ENCODE data around the gene RNASEH1. TPM values are rescaled to one million over a fixed set of nuclear protein-coding genes. Genes with fewer than 3 reads are reported as not detected.

Gene RNASEH1
- total RNA-seq, 1 experiment from 2014 or later = 20.4 TPM

DNA sequence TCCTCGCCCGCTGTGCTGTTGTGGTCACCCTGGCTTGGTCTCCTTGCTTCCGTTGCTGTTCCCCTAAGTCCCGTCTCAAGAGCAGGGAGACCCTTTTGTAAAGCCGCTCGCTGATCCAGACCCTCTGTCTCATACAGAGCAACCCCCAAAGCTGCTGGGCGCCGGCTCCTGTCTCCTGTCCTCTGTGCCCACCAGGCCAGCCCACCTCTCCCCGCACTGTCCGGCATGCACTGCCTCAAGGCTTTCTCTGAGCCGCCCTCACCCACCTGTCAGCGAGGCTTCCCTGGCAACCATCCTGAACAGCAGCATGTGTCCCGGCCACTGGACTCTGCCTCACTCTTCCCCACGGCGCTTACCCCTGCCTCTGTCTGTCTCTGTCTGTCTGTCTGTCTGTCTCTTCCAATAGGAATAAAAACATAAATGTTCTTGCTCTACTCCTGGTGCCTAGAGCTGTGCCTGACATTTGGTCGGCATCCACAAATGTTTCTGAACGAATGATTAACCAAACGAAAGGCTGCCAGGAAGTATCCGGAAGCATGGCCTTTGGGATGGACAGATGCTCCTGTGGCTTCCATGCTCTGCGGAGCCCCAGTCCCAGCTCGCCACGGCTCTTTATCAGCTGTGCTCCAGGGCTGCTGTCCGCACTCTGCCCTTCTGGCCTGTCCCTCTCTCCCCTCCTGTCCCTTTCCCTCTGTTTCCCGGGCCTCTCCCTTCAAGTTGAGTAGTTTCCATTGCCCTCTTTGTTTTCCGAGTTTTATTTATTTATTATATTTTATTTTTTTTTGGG lies 44.6 kb upstream of the RNASEH1 start:
- H3K36me3 ChIP-seq (ENCODE audit: insufficient read depth, low read length) = no peaks in the 10 kb centered on the region
- no peaks in the 10 kb centered on the region for H3K9me3 ChIP-seq (ENCODE audit: low read length)
- H3K27me3 ChIP-seq (ENCODE audit: low read length) = no peaks in the 10 kb centered on the region
- H3K4me3 ChIP-seq (ENCODE audit: low read length) = no peak overlapping the region
- no peak overlapping the region for H3K4me2 ChIP-seq (ENCODE audit: low read depth, low read length, poor library complexity, severe bottlenecking)
- no peaks in the 10 kb centered on the region for H4K20me1 ChIP-seq (ENCODE audit: insufficient read depth, low read depth, low read length)
- H2AFZ ChIP-seq (ENCODE audit: low read length) = no peak overlapping the region; the same call in 1 of the 2 replicates
- H3K79me2 ChIP-seq (ENCODE audit: low read length) = no peaks in the 10 kb centered on the region
- DNase-seq = no peak
- peaks cover 10% of the 10 kb centered on the region for H3K4me1 ChIP-seq (ENCODE audit: low read length)
- no peak overlapping the region for H3K27ac ChIP-seq (ENCODE audit: low read length)
- no peaks in the 10 kb centered on the region for H3K9me2 ChIP-seq (replicated peaks; ENCODE audit: insufficient read depth, low read length)
- no peak overlapping the region for H3K9ac ChIP-seq (ENCODE audit: low read length)

DNA sequence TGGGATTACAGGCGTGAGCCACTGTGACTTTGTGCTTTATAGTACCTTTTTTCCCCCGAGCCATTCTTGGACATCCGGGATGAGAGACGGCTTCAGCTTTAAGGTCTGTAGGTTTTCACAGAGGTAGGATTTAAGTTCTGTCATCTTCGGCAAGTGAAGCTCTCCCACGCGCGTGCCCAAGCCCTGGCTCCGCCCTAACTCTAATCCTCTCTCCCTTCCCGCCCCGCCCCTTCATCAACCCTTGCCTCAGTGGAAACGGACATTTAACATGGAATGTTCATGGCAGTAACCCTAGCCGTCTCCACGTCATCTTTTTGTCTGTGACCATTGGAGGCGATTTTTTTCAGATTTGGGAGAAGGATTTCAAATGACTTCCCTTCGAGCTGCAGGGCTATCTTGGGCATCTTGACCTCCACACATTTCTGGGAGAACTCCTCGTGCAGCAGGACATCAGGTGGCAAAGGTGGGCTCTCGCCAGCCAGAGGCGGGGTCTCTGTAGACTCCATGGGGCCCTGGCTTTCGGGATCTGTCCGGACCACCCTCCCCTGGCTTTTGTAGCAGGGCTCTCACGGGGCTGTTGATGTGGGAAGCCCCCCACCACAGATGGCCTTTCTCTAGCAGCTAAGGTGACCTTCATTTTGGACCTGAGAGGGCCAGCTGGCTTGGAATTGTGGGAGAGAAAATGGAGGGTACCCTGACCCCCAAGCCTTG lies 43.6 kb upstream of the RNASEH1 start:
- Histone ChIP-seq H3K79me2 (ENCODE audit: low read length) (no peaks in the 10 kb centered on the region), H3K9me3 (ENCODE audit: low read length) (no peaks in the 10 kb centered on the region), H3K27me3 (ENCODE audit: low read length) (no peaks in the 10 kb centered on the region), H2AFZ (ENCODE audit: low read length) (no peak overlapping the region), H4K20me1 (ENCODE audit: insufficient read depth, low read depth, low read length) (no peaks in the 10 kb centered on the region), H3K4me1 (ENCODE audit: low read length) (peaks cover 10% of the 10 kb centered on the region), H3K36me3 (ENCODE audit: insufficient read depth, low read length) (no peaks in the 10 kb centered on the region), H3K4me3 (ENCODE audit: low read length) (no peak overlapping the region), H3K4me2 (ENCODE audit: low read depth, low read length, poor library complexity, severe bottlenecking) (no peak overlapping the region), H3K9me2 (replicated peaks; ENCODE audit: insufficient read depth, low read length) (no peaks in the 10 kb centered on the region), H3K9ac (ENCODE audit: low read length) (no peak overlapping the region), H3K27ac (ENCODE audit: low read length) (no peak overlapping the region)
- no peak for DNase-seq

DNA sequence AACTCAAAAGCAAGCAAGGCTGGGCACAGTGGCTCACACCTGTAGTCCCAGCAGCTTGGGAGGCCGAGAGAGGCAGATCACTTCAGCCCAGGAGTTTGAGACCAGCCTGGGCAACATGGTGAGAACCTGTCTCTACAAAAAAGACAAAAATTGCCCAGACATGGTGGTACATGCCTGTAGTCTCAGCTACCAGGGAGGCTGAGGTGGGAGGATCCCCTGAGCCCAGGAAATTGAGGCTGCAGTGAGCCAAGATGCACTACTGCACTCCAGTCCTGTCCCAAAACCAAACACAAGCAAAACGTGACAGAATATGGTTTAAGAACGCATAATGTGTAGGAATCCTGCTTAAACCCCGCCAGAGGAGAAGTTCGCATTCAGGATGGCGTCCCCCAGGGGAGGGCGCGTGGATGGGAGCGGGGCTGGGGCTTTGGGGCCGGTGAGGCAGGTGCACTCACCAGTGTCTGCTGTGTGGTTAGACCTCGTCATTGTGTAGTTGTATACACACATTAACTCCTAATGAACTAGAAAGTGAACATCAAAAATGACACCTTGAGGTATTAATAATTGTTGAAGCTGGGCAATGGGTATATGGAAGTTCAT lies 42.2 kb upstream of the RNASEH1 start:
- no peaks in the 10 kb centered on the region for H3K79me2 ChIP-seq (ENCODE audit: low read length)
- H3K9me3 ChIP-seq (ENCODE audit: low read length) = no peaks in the 10 kb centered on the region
- no peaks in the 10 kb centered on the region for H3K36me3 ChIP-seq (ENCODE audit: insufficient read depth, low read length)
- no peak overlapping the region for H3K9ac ChIP-seq (ENCODE audit: low read length)
- no peak for DNase-seq
- no peak overlapping the region for H2AFZ ChIP-seq (ENCODE audit: low read length)
- no peak overlapping the region for H3K4me3 ChIP-seq (ENCODE audit: low read length)
- no peak overlapping the region for H3K27ac ChIP-seq (ENCODE audit: low read length)
- H4K20me1 ChIP-seq (ENCODE audit: insufficient read depth, low read depth, low read length) = no peaks in the 10 kb centered on the region
- no peak overlapping the region for H3K4me2 ChIP-seq (ENCODE audit: low read depth, low read length, poor library complexity, severe bottlenecking)
- H3K9me2 ChIP-seq (replicated peaks; ENCODE audit: insufficient read depth, low read length) = no peaks in the 10 kb centered on the region
- peaks cover 7% of the 10 kb centered on the region for H3K4me1 ChIP-seq (ENCODE audit: low read length)
- H3K27me3 ChIP-seq (ENCODE audit: low read length) = no peaks in the 10 kb centered on the region

DNA sequence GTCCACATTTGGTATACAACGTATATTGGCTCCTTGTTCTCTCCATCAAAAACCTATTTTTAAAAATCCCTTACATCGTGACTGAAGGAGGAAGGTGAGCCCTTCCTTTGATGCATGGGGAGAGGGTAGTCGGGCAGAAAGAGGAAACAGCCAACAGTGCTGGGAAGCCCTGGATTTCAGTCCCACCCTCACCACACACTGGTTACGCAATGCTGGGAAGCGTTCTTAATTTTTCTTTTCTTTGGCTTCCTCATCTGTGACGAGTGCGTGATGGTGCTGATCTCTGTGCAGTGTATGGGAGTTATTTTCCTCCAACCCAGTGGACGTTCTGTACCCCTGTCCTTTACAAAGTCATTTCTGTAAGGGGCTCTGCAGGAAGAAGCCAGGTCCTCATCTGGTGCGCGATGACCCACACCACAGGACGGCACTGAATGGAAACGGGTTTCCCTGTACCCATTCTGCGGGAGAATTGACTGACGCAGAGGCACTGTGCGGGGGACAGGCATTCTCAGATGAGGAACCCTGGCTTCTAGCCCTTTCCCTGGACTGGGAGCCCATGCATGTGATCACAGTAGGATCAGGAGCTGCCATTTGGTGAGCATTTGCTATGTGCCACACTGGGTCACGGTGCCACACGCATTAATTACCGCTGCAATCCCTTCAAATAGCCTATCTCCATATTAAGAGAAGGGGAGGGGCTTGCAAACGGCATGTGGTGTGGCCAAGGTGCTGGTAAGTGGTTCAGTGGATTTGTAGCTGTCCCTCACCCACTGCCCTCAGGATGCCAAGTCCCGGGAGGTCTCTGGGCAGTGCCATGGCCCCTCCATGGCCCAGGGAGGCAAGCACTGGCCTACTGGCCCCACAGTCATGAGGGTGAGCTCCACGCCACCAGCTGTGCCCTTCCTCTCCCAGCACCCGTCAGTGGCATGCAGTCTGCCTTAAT lies 41.0 kb upstream of the RNASEH1 start:
- Histone ChIP-seq H3K27me3 (ENCODE audit: low read length) (no peaks in the 10 kb centered on the region), H3K4me1 (ENCODE audit: low read length) (no peaks in the 10 kb centered on the region), H3K9me3 (ENCODE audit: low read length) (no peaks in the 10 kb centered on the region), H3K27ac (ENCODE audit: low read length) (no peak overlapping the region), H3K9ac (ENCODE audit: low read length) (no peak overlapping the region), H3K4me3 (ENCODE audit: low read length) (no peak overlapping the region), H3K79me2 (ENCODE audit: low read length) (no peaks in the 10 kb centered on the region), H3K4me2 (ENCODE audit: low read depth, low read length, poor library complexity, severe bottlenecking) (no peak overlapping the region), H2AFZ (ENCODE audit: low read length) (no peak overlapping the region), H3K9me2 (replicated peaks; ENCODE audit: insufficient read depth, low read length) (no peaks in the 10 kb centered on the region), H3K36me3 (ENCODE audit: insufficient read depth, low read length) (no peaks in the 10 kb centered on the region), H4K20me1 (ENCODE audit: insufficient read depth, low read depth, low read length) (no peaks in the 10 kb centered on the region)
- no peak for DNase-seq

DNA sequence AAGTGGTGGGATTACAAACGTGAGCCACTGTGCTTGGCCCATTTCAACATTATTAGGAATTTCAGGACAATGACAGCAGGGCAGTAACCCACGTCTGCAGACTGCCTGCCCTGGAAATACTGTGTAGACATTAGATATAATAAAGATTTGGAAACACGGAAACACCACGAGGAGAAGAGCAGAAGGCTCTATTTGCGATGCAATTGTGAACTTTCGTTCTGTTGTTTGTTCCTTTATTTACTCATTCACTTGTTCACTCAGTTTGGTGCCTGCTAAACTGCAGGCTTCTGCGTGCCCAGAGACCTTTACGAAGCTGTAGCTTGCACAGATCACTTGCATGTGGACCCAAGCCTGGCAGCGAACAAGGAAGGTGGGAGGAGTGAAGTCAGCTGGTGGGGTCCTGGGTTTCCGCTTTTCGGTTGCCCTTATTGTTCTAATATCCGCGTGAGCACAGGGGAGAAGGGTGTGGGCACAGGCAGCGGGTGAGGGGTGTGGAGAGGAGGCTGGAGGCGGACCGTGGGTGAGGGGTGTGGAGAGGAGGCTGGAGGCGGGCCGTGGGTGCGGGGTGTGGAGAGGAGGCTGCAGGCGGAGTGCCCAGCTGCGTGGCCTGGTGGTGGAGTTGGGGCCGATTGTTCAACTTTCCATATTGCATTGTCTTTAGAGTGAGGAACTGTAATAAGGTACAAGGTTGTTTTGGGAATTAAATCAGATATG lies 40.2 kb upstream of the RNASEH1 start:
- Histone ChIP-seq H3K9me2 (replicated peaks; ENCODE audit: insufficient read depth, low read length) (no peaks in the 10 kb centered on the region), H3K36me3 (ENCODE audit: insufficient read depth, low read length) (no peaks in the 10 kb centered on the region), H3K79me2 (ENCODE audit: low read length) (no peaks in the 10 kb centered on the region), H3K4me3 (ENCODE audit: low read length) (no peak overlapping the region), H3K27me3 (ENCODE audit: low read length) (no peaks in the 10 kb centered on the region), H3K4me2 (ENCODE audit: low read depth, low read length, poor library complexity, severe bottlenecking) (no peak overlapping the region), H3K4me1 (ENCODE audit: low read length) (no peaks in the 10 kb centered on the region), H3K9me3 (ENCODE audit: low read length) (no peaks in the 10 kb centered on the region), H2AFZ (ENCODE audit: low read length) (no peak overlapping the region), H3K9ac (ENCODE audit: low read length) (no peak overlapping the region), H4K20me1 (ENCODE audit: insufficient read depth, low read depth, low read length) (no peaks in the 10 kb centered on the region), H3K27ac (ENCODE audit: low read length) (no peak overlapping the region)
- no peak for DNase-seq

DNA sequence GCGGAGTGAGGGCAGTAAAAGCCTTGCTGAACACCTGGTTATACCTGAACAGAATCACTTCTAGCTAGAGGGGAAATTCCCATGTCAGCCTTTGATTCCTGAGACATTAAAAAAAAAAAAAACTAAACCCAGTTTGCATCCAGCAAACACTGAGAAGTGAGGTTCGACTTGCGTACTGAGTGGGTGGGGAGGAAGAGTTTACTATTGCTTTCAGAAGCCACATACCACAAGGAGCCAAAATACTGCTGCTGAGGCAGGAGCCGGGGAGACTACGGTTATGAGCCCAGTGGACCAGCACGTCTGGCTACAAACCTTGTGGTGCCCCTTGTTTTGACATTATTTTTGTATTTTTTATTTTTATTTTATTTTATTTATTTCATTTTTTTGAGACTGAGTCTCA lies 39.4 kb upstream of the RNASEH1 start:
- Histone ChIP-seq H3K79me2 (ENCODE audit: low read length) (no peaks in the 10 kb centered on the region), H3K9me3 (ENCODE audit: low read length) (no peaks in the 10 kb centered on the region), H3K36me3 (ENCODE audit: insufficient read depth, low read length) (no peaks in the 10 kb centered on the region), H3K9ac (ENCODE audit: low read length) (no peak overlapping the region), H2AFZ (ENCODE audit: low read length) (no peak overlapping the region), H3K4me1 (ENCODE audit: low read length) (no peaks in the 10 kb centered on the region), H3K27me3 (ENCODE audit: low read length) (no peaks in the 10 kb centered on the region), H3K9me2 (replicated peaks; ENCODE audit: insufficient read depth, low read length) (no peaks in the 10 kb centered on the region), H3K27ac (ENCODE audit: low read length) (no peak overlapping the region), H3K4me3 (ENCODE audit: low read length) (no peak overlapping the region), H3K4me2 (ENCODE audit: low read depth, low read length, poor library complexity, severe bottlenecking) (no peak overlapping the region), H4K20me1 (ENCODE audit: insufficient read depth, low read depth, low read length) (no peaks in the 10 kb centered on the region)
- no peak for DNase-seq

DNA sequence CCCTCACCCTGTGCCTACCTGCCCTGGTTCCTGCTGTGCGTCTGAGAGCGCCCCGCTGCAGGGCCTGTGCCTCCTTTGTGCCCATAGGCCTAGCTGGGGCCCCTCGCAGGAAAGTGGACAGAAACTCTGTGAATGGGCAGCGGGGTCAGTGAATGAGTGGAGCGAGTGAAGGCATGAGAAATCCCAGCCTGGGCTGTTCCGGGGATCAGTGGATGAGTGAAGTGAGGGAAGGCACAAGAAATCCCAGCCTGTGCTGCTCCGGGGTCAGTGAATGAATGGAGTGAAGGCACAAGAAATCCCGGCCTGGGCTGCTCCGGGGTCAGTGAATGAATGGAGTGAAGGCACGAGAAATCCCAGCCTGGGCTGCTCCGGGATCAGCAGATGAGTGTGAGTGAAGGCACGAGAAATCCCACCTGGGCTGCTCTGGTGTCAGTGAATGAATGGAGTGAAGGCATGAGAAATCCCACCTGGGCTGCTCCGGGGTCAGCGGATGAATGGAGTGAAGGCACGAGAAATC lies 38.8 kb upstream of the RNASEH1 start:
- Histone ChIP-seq H3K4me2 (ENCODE audit: low read depth, low read length, poor library complexity, severe bottlenecking) (no peak overlapping the region), H3K79me2 (ENCODE audit: low read length) (no peaks in the 10 kb centered on the region), H2AFZ (ENCODE audit: low read length) (no peak overlapping the region), H3K4me3 (ENCODE audit: low read length) (no peak overlapping the region), H3K9me2 (replicated peaks; ENCODE audit: insufficient read depth, low read length) (no peaks in the 10 kb centered on the region), H4K20me1 (ENCODE audit: insufficient read depth, low read depth, low read length) (no peaks in the 10 kb centered on the region), H3K9me3 (ENCODE audit: low read length) (no peaks in the 10 kb centered on the region), H3K9ac (ENCODE audit: low read length) (no peak overlapping the region), H3K36me3 (ENCODE audit: insufficient read depth, low read length) (no peaks in the 10 kb centered on the region), H3K27ac (ENCODE audit: low read length) (no peak overlapping the region), H3K27me3 (ENCODE audit: low read length) (no peaks in the 10 kb centered on the region), H3K4me1 (ENCODE audit: low read length) (no peaks in the 10 kb centered on the region)
- no peak for DNase-seq
